Neural cell (in vitro differentiated cells): ENCODE data around the gene NOTUM. TPM values are rescaled to one million over a fixed set of nuclear protein-coding genes. Genes with fewer than 3 reads are reported as not detected.

Experiments
- H2AFZ ChIP-seq: fragments of 200-600, 300-800 bp; sonication (generic), shearing (Covaris generic); 2 replicates; pipeline ENCODE4 v1.6.0; 2014; ENCODE audit warnings: low read depth, mild to moderate bottlenecking, antibody characterized with exemption, low read length, moderate library complexity
- H3F3A ChIP-seq: fragments of 200-600 bp; shearing (Covaris generic); 2 replicates; pipeline ENCODE4 v1.6.1; 2016; ENCODE audit warnings: mild to moderate bottlenecking, moderate library complexity, mixed read lengths, antibody characterized with exemption, low read length; ENCODE audit not compliant: insufficient read depth, poor library complexity, severe bottlenecking
- H3K27ac ChIP-seq: fragments of 200-600, 300-800 bp; sonication (generic), shearing (Covaris generic); 2 replicates; pipeline ENCODE4 v1.5.1; 2014; ENCODE audit warnings: mild to moderate bottlenecking, low read length, moderate library complexity
- H3K27me3 ChIP-seq: fragments of 300-800, 200-600 bp; sonication (generic), shearing (Covaris generic); 2 replicates; pipeline ENCODE4 v1.6.0; 2014; ENCODE audit warnings: mild to moderate bottlenecking, low read depth, low read length, moderate library complexity; ENCODE audit not compliant: insufficient read depth
- H3K36me3 ChIP-seq: fragments of 300-800, 200-600 bp; sonication (generic), shearing (Covaris generic); 2 replicates; pipeline ENCODE4 v1.5.1; 2014; ENCODE audit warnings: mild to moderate bottlenecking, antibody characterized with exemption, low read length, moderate library complexity; ENCODE audit not compliant: insufficient read depth
- H3K4me2 ChIP-seq: fragments of 300-800, 200-600 bp; sonication (generic), shearing (Covaris generic); 2 replicates; pipeline ENCODE4 v1.6.0; 2014; ENCODE audit warnings: mild to moderate bottlenecking, low read length
- H3K4me3 ChIP-seq: fragments of 300-800, 200-600 bp; sonication (generic), shearing (Covaris generic); 2 replicates; pipeline ENCODE4 v1.5.1; 2014; ENCODE audit warnings: mild to moderate bottlenecking, low read length, moderate library complexity
- H3K79me2 ChIP-seq: fragments of 200-600 bp; shearing (Covaris generic); replicated peaks from 2 replicates; pipeline ENCODE4 v1.6.0; 2014; ENCODE audit warnings: mild to moderate bottlenecking, low read length, moderate library complexity; ENCODE audit not compliant: insufficient read depth
- H3K9ac ChIP-seq: fragments of 300-800, 200-600 bp; sonication (generic), shearing (Covaris generic); 2 replicates; pipeline ENCODE4 v1.6.1; 2016; ENCODE audit warnings: mild to moderate bottlenecking, low read length, mixed read lengths
- H3K9me2 ChIP-seq: fragments of 200-600 bp; shearing (Covaris generic); 2 replicates; pipeline ENCODE4 v1.6.1; 2016; ENCODE audit warnings: mild to moderate bottlenecking, low read length, mixed read lengths; ENCODE audit not compliant: insufficient read depth
- H3K9me3 ChIP-seq: fragments of 200-600, 300-800 bp; sonication (generic), shearing (Covaris generic); 2 replicates; pipeline ENCODE4 v1.6.1; 2016; ENCODE audit warnings: mild to moderate bottlenecking, mixed run types, low read length, moderate library complexity, mixed read lengths
- H4K20me1 ChIP-seq: fragments of 200-600 bp; shearing (Covaris generic); 2 replicates; pipeline ENCODE4 v1.6.1; 2016; ENCODE audit warnings: mild to moderate bottlenecking, mixed run types; ENCODE audit not compliant: insufficient read depth
- CTCF ChIP-seq: fragments of 450-650 bp; IDR thresholded peaks from 2 replicates; pipeline ENCODE4 v1.5.1; 2014; ENCODE audit warnings: antibody characterized with exemption, mild to moderate bottlenecking, moderate library complexity; ENCODE audit not compliant: poor library complexity, severe bottlenecking
- EP300 ChIP-seq: fragments of 450-650 bp; conservative IDR thresholded peaks from 2 replicates; pipeline ENCODE4 v1.6.1; 2014; ENCODE audit warnings: antibody characterized with exemption, mild to moderate bottlenecking, moderate library complexity; ENCODE audit not compliant: poor library complexity, severe bottlenecking
- EZH2 ChIP-seq: fragments of 200-600, 300-800 bp; shearing (Covaris generic), sonication (generic); IDR thresholded peaks from 2 replicates; pipeline ENCODE4 v1.6.1; 2014; ENCODE audit warnings: antibody characterized with exemption, low read length, borderline replicate concordance, mild to moderate bottlenecking; ENCODE audit not compliant: insufficient read depth, poor library complexity, severe bottlenecking
- POLR2AphosphoS5 ChIP-seq: IDR thresholded peaks from 2 replicates; pipeline ENCODE4 v1.6.1; 2012
- RAD21 ChIP-seq: fragments of 450-650 bp; conservative IDR thresholded peaks from 2 replicates; pipeline ENCODE4 v1.6.1; 2014; ENCODE audit warnings: antibody characterized with exemption, mild to moderate bottlenecking, moderate library complexity
- SMC3 ChIP-seq: fragments of 450-650 bp; conservative IDR thresholded peaks from 2 replicates; pipeline ENCODE4 v1.6.1; 2014; ENCODE audit warnings: antibody characterized with exemption, mild to moderate bottlenecking, moderate library complexity; ENCODE audit not compliant: poor library complexity
- TAF1 ChIP-seq: IDR thresholded peaks from 2 replicates; pipeline ENCODE4 v1.6.1; 2012; ENCODE audit warnings: low read depth
- polyA plus RNA-seq: library from polyadenylated mRNA; depleted of rRNA; stranded (reverse); fragments of >200 nt; gene quantifications from 2 replicates; pipeline ENCODE4 v1.2.3, GENCODE V29; 2014
- TF ChIP-seq, protein P1 (sequence below): IDR thresholded peaks from 2 replicates; pipeline ENCODE4 v1.6.1; 2012; ENCODE audit warnings: borderline replicate concordance

Gene NOTUM
- polyA plus RNA-seq, 1 donor from 2014 or later: not detected

DNA sequence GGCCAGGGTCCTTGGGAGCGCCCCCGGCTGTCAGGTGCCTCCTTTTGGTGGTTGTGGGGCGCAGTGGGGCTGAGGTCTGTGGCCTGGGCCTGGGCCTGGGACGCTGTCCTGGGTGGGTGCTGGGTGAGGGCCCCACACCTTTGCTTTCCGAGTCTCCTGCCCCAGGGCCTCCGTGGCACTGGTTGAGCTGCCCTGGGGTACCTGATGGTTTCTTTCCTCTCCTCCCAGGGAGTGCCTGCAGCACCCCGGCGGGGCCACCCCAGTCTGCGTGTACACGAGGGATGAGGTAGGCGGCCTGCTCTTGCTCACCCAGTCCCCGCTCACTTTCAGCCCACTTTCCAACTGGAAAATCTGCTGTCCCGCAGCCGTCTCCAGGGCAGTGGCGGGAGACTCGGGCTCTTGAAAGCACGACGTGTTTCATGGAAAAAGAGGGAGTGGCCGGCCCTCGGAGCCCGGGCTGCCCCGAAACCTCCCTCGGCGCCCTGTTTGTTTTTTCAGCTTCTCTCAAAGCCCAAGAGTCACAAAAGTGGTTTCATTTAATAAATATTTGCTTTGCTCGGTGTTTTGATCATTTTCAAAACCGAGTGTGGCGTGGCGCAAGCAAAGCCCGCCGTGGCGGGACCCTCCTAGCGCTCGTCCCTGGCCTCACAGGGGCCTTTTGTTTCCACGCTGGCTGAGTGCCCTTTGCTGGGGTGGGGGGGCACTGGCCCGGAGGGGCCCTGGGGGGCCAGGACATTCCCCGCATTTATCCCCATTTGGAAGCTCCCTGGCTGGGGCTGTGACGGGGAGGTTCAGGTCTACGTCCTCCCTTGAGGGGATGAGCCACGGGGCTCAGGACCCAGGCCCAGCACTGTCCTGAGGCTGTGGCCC lies 33.8 kb upstream of the NOTUM start (continued):
- TF ChIP-seq CTCF: no peak
- TF ChIP-seq RAD21: no peak

GRCh38 chr17:81993729-81994592 lies 33.0 kb upstream of the NOTUM start:
- no peak overlapping the region for H3K4me2 ChIP-seq
- no peaks in the 10 kb centered on the region for H3K9me3 ChIP-seq
- H3F3A ChIP-seq: no peaks in the 10 kb centered on the region
- H3K9me2 ChIP-seq: no peaks in the 10 kb centered on the region
- H3K9ac ChIP-seq: no peak overlapping the region
- no peak for TF ChIP-seq EP300
- TF ChIP-seq POLR2AphosphoS5: no peak
- TF ChIP-seq SMC3: no peak
- TF ChIP-seq EZH2: no peak
- TF ChIP-seq, protein P1, sequence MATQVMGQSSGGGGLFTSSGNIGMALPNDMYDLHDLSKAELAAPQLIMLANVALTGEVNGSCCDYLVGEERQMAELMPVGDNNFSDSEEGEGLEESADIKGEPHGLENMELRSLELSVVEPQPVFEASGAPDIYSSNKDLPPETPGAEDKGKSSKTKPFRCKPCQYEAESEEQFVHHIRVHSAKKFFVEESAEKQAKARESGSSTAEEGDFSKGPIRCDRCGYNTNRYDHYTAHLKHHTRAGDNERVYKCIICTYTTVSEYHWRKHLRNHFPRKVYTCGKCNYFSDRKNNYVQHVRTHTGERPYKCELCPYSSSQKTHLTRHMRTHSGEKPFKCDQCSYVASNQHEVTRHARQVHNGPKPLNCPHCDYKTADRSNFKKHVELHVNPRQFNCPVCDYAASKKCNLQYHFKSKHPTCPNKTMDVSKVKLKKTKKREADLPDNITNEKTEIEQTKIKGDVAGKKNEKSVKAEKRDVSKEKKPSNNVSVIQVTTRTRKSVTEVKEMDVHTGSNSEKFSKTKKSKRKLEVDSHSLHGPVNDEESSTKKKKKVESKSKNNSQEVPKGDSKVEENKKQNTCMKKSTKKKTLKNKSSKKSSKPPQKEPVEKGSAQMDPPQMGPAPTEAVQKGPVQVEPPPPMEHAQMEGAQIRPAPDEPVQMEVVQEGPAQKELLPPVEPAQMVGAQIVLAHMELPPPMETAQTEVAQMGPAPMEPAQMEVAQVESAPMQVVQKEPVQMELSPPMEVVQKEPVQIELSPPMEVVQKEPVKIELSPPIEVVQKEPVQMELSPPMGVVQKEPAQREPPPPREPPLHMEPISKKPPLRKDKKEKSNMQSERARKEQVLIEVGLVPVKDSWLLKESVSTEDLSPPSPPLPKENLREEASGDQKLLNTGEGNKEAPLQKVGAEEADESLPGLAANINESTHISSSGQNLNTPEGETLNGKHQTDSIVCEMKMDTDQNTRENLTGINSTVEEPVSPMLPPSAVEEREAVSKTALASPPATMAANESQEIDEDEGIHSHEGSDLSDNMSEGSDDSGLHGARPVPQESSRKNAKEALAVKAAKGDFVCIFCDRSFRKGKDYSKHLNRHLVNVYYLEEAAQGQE: no peak
- no peak for TF ChIP-seq TAF1
- TF ChIP-seq CTCF: no peak
- no peak overlapping the region for H3K4me3 ChIP-seq
- no peak overlapping the region for H2AFZ ChIP-seq
- H3K27ac ChIP-seq: no peak overlapping the region
- H3K27me3 ChIP-seq: no peaks in the 10 kb centered on the region
- no peaks in the 10 kb centered on the region for H3K79me2 ChIP-seq
- no peaks in the 10 kb centered on the region for H3K36me3 ChIP-seq
- H4K20me1 ChIP-seq: no peaks in the 10 kb centered on the region
